GM12878 (cell line): ENCODE results near the gene SETD7. TPM values are rescaled to one million over a fixed set of nuclear protein-coding genes. Genes with fewer than 3 reads are reported as not detected.

Source experiments
- ATAC-seq: fragments of 200-7000 bp; cut with Tn5 transposase; 3 replicates; pipeline ENCODE4 v1.9.1; 2020; ENCODE audit warnings: mild to moderate bottlenecking, moderate library complexity
- BruUV-seq: library from RNA; stranded (reverse); fragments of 400-500 nt; replicated peaks from 2 replicates; lab custom pipeline; 2021; lab: Mats Ljungman, UMichigan
- CTCF ChIA-PET: fragments of 300-600 bp; sonication (Branson Sonifier 250); formaldehyde crosslinking; extraction: SDS; loops from one replicate; lab custom pipeline; 2021; ENCODE audit warnings: inconsistent platforms; lab: Yijun Ruan, JAX
- POLR2A ChIA-PET: fragments of 350-600 bp; formaldehyde crosslinking; extraction: SDS; loops from one replicate; lab custom pipeline; 2021; ENCODE audit warnings: inconsistent platforms; lab: Charles Lee
- RAD21 ChIA-PET: fragments of 300-600 bp; sonication (Branson Sonifier 250); formaldehyde crosslinking; loops from one replicate; lab custom pipeline; 2023; ENCODE audit warnings: antibody characterized with exemption; ENCODE audit not compliant: unreplicated experiment; lab: Charles Lee
- SMC1A ChIA-PET: fragments of 300-600 bp; sonication (Branson Sonifier 250); formaldehyde crosslinking; loops from one replicate; lab custom pipeline; 2023; ENCODE audit not compliant: unreplicated experiment, uncharacterized antibody; lab: Charles Lee
- DNase-seq: peaks from one replicate; pipeline ENCODE4 v3.0.0-alpha.2; 2011; ENCODE audit warnings: low read depth, low spot score
- FAIRE-seq: peaks from 3 replicates; lab custom pipeline; 2011; peaks lifted over from hg19 to GRCh38; lab: Jason Lieb, UNC
- H2AFZ ChIP-seq: 2 replicates; pipeline ENCODE4 v1.6.0; 2011; ENCODE audit warnings: low read depth, low read length, control low read depth; ENCODE audit not compliant: control insufficient read depth
- H3K27ac ChIP-seq: 2 replicates; pipeline ENCODE4 v1.5.1; 2011; ENCODE audit warnings: control low read depth; ENCODE audit not compliant: control insufficient read depth, insufficient read depth
- H3K27me3 ChIP-seq, 2 experiments: replicated peaks in 1 of 2; 2 replicates each; pipeline versions ENCODE4 v1.6.0 to v1.6.1; 2011; ENCODE audit warnings: low read length in 1 of 2; ENCODE audit not compliant: control insufficient read depth in 2 of 2, insufficient read depth in 2 of 2
- H3K36me3 ChIP-seq, 2 experiments: 2 replicates each; pipeline ENCODE4 v1.5.1; 2011; ENCODE audit warnings: low read length in 1 of 2; ENCODE audit not compliant: control insufficient read depth in 2 of 2, insufficient read depth in 2 of 2
- H3K4me1 ChIP-seq: 2 replicates; pipeline ENCODE4 v1.6.1; 2011; ENCODE audit warnings: mild to moderate bottlenecking, low read length, moderate library complexity, mixed read lengths; ENCODE audit not compliant: control insufficient read depth, insufficient read depth
- H3K4me2 ChIP-seq: 2 replicates; pipeline ENCODE4 v1.6.0; 2011; ENCODE audit warnings: control low read depth; ENCODE audit not compliant: control insufficient read depth, insufficient read depth
- H3K4me3 ChIP-seq: fragments of 200-600 bp; sonication (generic); 2 replicates; pipeline ENCODE4 v1.5.1; 2016
- H3K79me2 ChIP-seq: 2 replicates; pipeline ENCODE4 v1.6.0; 2011; ENCODE audit warnings: low read length; ENCODE audit not compliant: control insufficient read depth, insufficient read depth
- H3K9ac ChIP-seq: 2 replicates; pipeline ENCODE4 v1.8.0; 2011; ENCODE audit warnings: low read length, control low read depth, mixed read lengths; ENCODE audit not compliant: control insufficient read depth, insufficient read depth
- H3K9me3 ChIP-seq: replicated peaks from 3 replicates; pipeline ENCODE4 v1.5.1; 2011; ENCODE audit warnings: mild to moderate bottlenecking, low read length; ENCODE audit not compliant: control insufficient read depth, insufficient read depth
- H4K20me1 ChIP-seq: 2 replicates; pipeline ENCODE4 v1.6.0; 2011; ENCODE audit not compliant: control insufficient read depth, insufficient read depth
- ASH2L ChIP-seq: fragments of 300-600, 200-600 bp; sonication (generic); IDR thresholded peaks from 2 replicates; pipeline ENCODE4 v1.6.1; 2017; ENCODE audit warnings: low read depth, mild to moderate bottlenecking, borderline replicate concordance
- ATF2 ChIP-seq: IDR thresholded peaks from 2 replicates; pipeline ENCODE4 v1.6.1; 2012; ENCODE audit warnings: low read length, inconsistent platforms
- CTCF ChIP-seq, 3 experiments: IDR thresholded peaks in 2 of 3; conservative IDR thresholded peaks in 1 of 3; 2 replicates each; pipeline ENCODE4 v1.5.1; 2011; ENCODE audit warnings: low read depth in 3 of 3, low read length in 3 of 3, mild to moderate bottlenecking in 3 of 3, control low read depth in 2 of 3, moderate library complexity in 2 of 3, inconsistent platforms in 1 of 3, mixed read lengths in 1 of 3; ENCODE audit not compliant: control insufficient read depth in 2 of 3, insufficient read depth in 1 of 3; ENCODE audit errors: extremely low read depth in 1 of 3
- RFX5 ChIP-seq: IDR thresholded peaks from 2 replicates; pipeline ENCODE4 v1.6.1; 2011; ENCODE audit warnings: low read depth, low read length, improper control_type of control experiment
- SMARCA5 ChIP-seq: fragments of 450-650 bp; IDR thresholded peaks from 2 replicates; pipeline ENCODE4 v1.6.1; 2017; ENCODE audit warnings: mild to moderate bottlenecking
- ZBTB33 ChIP-seq: fragments of 450-650 bp; IDR thresholded peaks from 2 replicates; pipeline ENCODE4 v1.6.1; 2017; ENCODE audit warnings: mild to moderate bottlenecking
- WGBS: methylation state at CpG from one replicate; pipeline ENCODE4 v1.1.6; 2016; ENCODE audit warnings: low lambda C conversion rate; ENCODE audit not compliant: insufficient replicate concordance, insufficient coverage; ENCODE audit errors: missing lambda C conversion rate; 5-methylcytosine and 5-hydroxymethylcytosine counted together
- in situ Hi-C: fragments of 300-500 bp; cut with MboI; formaldehyde crosslinking; loops from 9 replicates; pipeline ENCODE4 v1.14.3; 2018; ENCODE audit warnings: mixed read lengths
- intact Hi-C: fragments of 100-400 bp; cut with micrococcal nuclease; formaldehyde crosslinking; loops from one replicate; pipeline ENCODE4 v1.14.2; 2022; ENCODE audit not compliant: unreplicated experiment
- polyA plus RNA-seq, 11 experiments: library from polyadenylated mRNA; depleted of rRNA in 4 of 11; unstranded in 6 of 11; stranded (reverse) in 5 of 11; fragments of >200 nt; fragmentation: Nextera tagmentation in 4 of 11; fragmentation: Illumina TruSeq in 1 of 11; extraction: Ambion mirVana in 4 of 11; extraction: Trizol in 1 of 11; gene quantifications; 1 replicate in 1 of 11; 2 replicates in 10 of 11; pipeline versions ENCODE4 v1.2.1 to v1.2.3, GENCODE V29; 2011 to 2016; ENCODE audit warnings: inconsistent platforms in 2 of 11, missing spikeins in 2 of 11, low read depth in 1 of 11
- total RNA-seq, 4 experiments: library from RNA; depleted of rRNA in 3 of 4; stranded (reverse); fragments of >200 nt in 3 of 4; fragmentation: Illumina TruSeq in 1 of 4; extraction: Trizol in 1 of 4; gene quantifications; 2 replicates each; pipeline versions ENCODE4 v1.2.1 to v1.2.3, GENCODE V29; 2013 to 2021

Gene SETD7
- total and polyA plus RNA-seq, 10 of the 15 experiments (the other 5 are each of a cell fraction or from before 2014, with no cell fraction given), result 0.03 to 0.82 (median 0.44) TPM

- no peaks in the 10 kb centered on the region for H3K36me3 ChIP-seq
These were observed 40.5 kb downstream of the SETD7 start for GRCh38 chr4:139515531-139515958.

More at GRCh38 chr4:139515531-139515958, 40.5 kb downstream of the SETD7 start:
- DNase-seq (no peak), ATAC-seq (no peak), FAIRE-seq (no peak)
- Histone ChIP-seq H3K4me2 (no peak overlapping the region), H3K9ac (no peak overlapping the region), H3K4me1 (no peaks in the 10 kb centered on the region), H3K9me3 (no peaks in the 10 kb centered on the region), H3K27ac (no peak overlapping the region), H2AFZ (no peak overlapping the region), H3K79me2 (no peaks in the 10 kb centered on the region), H4K20me1 (no peaks in the 10 kb centered on the region), H3K4me3 (no peak overlapping the region), H3K27me3 (no peaks in the 10 kb centered on the region)
- SMC1A ChIA-PET, result interaction anchor here (1.1 to 1.3 kb wide), 2 partner anchors 15 to 456 kb away, joined by 3 to 5 read pairs; no protein-coding TSS in a partner anchor
- WGBS, result 16% methylated on average over 4 of the region's 4 CpGs
- in situ Hi-C loops, result no loop called here
- BruUV-seq, result no TSS peak
- TF ChIP-seq ATF2 (no peak), ASH2L (no peak), RFX5 (no peak), ZBTB33 (no peak), SMARCA5 (no peak), CTCF (IDR thresholded peaks at IDR 0.05 in 2 of 3, conservative IDR thresholded peaks at IDR 0.05 in 1 of 3; ENCODE audit: control insufficient read depth in 2 of 3, extremely low read depth in 1 of 3, insufficient read depth in 1 of 3, low read depth in 3 of 3, low read length in 3 of 3) (no peak)
- CTCF ChIA-PET, result interaction anchor here (1.1 to 1.4 kb wide), 3 partner anchors 9 to 17 kb away, joined by 3 read pairs; no protein-coding TSS in a partner anchor
- intact Hi-C loops, result no loop called here
- RAD21 ChIA-PET, result no interaction called here
- POLR2A ChIA-PET, result interaction anchor here (0.7 kb wide), 1 partner anchor 193 kb away, joined by 4 read pairs; no protein-coding TSS in a partner anchor
